Frontal cortex (tissue), 4 donors: ENCODE data around the gene CUX1. TPM values are rescaled to one million over a fixed set of nuclear protein-coding genes. Genes with fewer than 3 reads are reported as not detected.
"Not testable (repeated sequence)": the region's sequence is repeated elsewhere in the genome, so short reads cannot be mapped to it uniquely, and the experiment has no call there.

ENCODE experiments used
- DNase-seq, 2 donors: peaks; one replicate each; pipeline ENCODE4 v3.0.0; 2012; ENCODE audit warnings: low spot score in 2 of 2
- FAIRE-seq: peaks from 2 replicates; lab custom pipeline; 2012; peaks lifted over from hg19 to GRCh38; lab: Jason Lieb, UNC
- total RNA-seq: library from RNA; depleted of rRNA; stranded (reverse); fragments of >200 nt; gene quantifications from one replicate; pipeline ENCODE4 v1.2.3, GENCODE V29; 2014
- donor health status: control.
- donor health status: control.
- donor health status: control.

CUX1 gene
- total RNA-seq, 1 donor from 2014 or later = 23.6 TPM

GRCh38 chr7:102175423-102176170 lies 358.2 kb downstream of the CUX1 start:
- DNase-seq (no peak), FAIRE-seq (no peak)

DNA sequence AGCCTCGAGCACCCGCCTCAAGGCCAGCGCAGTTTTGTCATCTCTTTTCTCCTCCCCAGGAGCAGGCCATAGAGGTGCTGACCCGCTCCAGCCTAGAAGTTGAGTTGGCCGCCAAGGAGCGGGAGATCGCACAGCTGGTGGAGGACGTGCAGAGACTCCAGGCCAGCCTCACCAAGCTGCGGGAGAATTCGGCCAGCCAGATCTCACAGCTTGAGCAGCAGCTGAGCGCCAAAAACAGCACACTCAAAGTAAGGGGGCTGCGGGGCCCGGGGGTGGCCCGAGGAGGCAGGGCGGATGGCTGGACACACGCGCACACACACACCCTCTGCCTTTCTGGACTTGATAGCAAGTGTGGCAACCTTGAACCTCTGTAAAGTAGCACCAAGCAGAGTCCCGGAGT lies 361.0 kb downstream of the CUX1 start:
- FAIRE-seq (no peak), DNase-seq (no peak)

- DNase-seq (no peak), FAIRE-seq (no peak)
Measured at GRCh38 chr7:102180727-102181126, 363.3 kb downstream of the CUX1 start.

DNA sequence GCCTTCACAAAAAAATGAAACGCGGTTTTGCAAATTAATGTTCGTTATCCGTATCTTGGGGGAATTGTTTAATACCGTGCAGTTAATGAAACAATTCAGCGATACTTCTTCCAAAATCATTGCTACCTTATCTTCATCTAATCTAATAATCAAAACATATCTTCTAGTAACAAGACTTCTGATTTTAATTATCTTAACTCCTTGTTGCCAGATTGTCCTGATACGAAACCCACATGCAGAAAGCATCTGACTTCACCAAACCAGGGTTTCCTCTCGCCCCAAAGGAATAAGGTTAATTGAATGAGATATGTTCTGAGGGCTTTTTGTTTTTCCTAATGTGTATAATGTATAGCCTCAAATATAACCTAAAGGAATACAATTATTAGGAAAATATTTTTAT lies 364.1 kb downstream of the CUX1 start:
- DNase-seq = no peak
- FAIRE-seq = no peak

DNA sequence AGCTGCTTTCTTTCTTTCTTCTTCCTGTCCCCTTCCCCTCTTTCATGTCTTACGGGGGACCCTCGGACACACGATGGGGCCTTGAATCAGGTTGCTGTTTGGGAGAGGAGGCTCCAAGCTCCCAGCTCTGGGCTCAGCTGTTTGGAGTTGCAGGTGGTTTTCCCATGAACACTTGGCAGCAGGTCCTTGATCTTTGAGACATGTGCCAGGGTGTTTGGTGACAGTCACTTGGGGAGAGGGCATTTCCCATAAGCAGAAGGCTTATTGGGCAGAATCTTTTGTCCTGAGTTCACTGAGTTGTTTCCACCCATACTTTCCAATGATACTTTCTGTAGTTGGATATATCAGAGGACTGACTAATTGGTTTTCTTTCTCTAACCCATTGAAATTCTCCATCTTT lies 364.6 kb downstream of the CUX1 start:
- DNase-seq = no peak
- no peak for FAIRE-seq

DNA sequence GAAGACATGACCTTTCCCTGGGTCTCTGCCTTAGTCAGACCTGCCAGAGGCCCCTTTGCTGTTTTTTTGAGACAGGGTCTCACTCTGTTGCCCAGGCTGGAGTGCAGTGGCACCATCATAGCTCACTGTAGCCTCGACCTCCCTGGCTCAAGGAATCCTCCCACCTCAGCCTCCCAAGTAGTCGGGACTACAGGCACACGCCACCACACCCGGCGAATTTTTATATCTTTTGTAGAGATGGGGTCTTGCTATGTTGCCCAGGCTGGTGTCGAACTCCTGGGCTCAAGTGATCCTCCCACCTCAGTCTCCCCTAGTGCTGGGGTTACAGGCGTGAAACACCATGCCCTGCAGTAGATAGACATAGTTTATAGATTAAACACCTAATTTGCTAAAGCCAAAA lies 366.4 kb downstream of the CUX1 start:
- not testable (repeated sequence) for FAIRE-seq, DNase-seq

- DNase-seq (no peak), FAIRE-seq (no peak)
Measured at GRCh38 chr7:102184303-102184702, 366.9 kb downstream of the CUX1 start.

GRCh38 chr7:102185796-102186195 lies 368.4 kb downstream of the CUX1 start:
- FAIRE-seq (no peak), DNase-seq (no peak)

- no peak for DNase-seq
- no peak for FAIRE-seq
Measured at GRCh38 chr7:102186306-102186705, 368.9 kb downstream of the CUX1 start.

DNA sequence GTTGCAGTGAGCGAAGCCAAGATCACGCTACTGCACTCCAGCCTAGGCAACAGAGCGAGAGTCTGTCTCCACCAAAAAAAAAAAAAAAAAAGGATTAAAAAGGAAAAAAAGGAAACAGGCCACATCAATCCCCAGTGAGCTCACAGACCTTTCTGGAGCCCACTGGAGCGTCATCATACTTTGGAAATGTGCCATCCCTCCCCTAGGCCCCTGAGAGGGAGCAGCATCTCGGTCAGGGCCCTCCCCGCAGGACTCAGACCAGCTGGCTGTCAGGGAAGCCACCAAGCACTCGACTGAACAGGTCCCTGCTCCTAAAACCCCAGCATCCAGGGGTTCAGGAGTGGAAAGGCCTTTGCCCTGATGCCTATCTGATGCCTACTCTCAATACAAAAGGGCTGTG lies 371.3 kb downstream of the CUX1 start:
- FAIRE-seq = no peak
- DNase-seq = no peak

GRCh38 chr7:102189756-102190155 lies 372.3 kb downstream of the CUX1 start:
- DNase-seq (no peak), FAIRE-seq (no peak)

GRCh38 chr7:102190776-102191350 lies 373.4 kb downstream of the CUX1 start:
- FAIRE-seq (no peak), DNase-seq (no peak)

GRCh38 chr7:102191556-102192379 lies 374.3 kb downstream of the CUX1 start:
- DNase-seq (no peak), FAIRE-seq (no peak)

DNA sequence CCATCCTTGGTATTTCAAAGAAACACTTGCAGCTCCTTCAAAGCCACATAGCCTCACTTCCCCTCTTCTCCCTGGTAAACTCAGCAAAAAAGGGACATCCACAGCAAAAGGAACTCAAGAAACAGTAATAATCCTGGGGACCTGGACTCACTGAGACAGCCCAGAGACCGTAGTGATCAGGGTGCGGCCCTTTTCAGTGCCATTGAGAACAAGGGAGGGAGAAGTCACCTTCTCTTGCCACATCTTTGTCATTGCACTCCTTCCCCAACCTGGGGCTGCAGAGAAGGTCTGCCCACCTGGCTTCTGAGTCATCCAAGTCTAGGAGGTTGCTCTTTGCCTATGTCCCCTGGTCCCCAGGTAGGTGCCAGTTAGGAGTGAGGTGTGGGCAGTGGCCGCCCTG lies 375.4 kb downstream of the CUX1 start:
- no peak for FAIRE-seq
- no peak for DNase-seq

GRCh38 chr7:102193806-102194205 lies 376.4 kb downstream of the CUX1 start:
- no peak for FAIRE-seq
- DNase-seq = no peak

- FAIRE-seq (no peak), DNase-seq (no peak)
Measured at GRCh38 chr7:102195361-102195760, 377.9 kb downstream of the CUX1 start.

GRCh38 chr7:102196028-102196427 lies 378.6 kb downstream of the CUX1 start:
- FAIRE-seq (no peak), DNase-seq (no peak)

GRCh38 chr7:102197161-102197560 lies 379.7 kb downstream of the CUX1 start:
- FAIRE-seq (no peak), DNase-seq (no peak)

- FAIRE-seq = no peak
- DNase-seq = no peak
Measured at GRCh38 chr7:102197599-102197998, 380.2 kb downstream of the CUX1 start.

DNA sequence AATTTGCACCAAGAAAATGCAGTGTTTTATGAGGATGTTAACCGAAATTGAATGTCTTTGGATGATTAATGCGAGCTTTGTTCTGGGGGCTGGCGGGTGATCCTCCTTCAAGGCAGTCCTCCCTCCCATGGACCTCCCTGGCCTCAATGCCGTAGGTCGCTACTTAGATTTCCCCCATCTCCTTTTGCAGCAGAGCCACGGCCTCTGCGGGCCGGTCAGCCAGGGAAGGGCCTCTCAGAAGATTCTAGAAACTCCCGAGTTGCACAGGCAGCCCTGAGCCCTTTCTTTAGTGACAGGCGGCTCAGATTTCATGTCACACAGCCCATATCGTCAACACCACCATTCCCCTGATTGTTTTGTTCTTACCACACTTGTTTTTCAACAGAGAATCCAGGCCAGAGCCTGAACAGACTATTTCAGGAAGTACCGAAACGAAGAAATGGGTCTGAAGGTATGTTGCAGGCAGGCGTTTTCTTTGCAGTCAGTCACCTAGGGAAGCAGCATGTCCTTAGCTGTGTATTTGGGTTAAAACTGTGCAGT lies 381.1 kb downstream of the CUX1 start:
- DNase-seq = no peak
- no peak for FAIRE-seq

GRCh38 chr7:102201576-102201975 lies 384.1 kb downstream of the CUX1 start:
- FAIRE-seq (no peak), DNase-seq (no peak)
